ENCODE data around the gene PLAAT1.

Gene PLAAT1

DNA sequence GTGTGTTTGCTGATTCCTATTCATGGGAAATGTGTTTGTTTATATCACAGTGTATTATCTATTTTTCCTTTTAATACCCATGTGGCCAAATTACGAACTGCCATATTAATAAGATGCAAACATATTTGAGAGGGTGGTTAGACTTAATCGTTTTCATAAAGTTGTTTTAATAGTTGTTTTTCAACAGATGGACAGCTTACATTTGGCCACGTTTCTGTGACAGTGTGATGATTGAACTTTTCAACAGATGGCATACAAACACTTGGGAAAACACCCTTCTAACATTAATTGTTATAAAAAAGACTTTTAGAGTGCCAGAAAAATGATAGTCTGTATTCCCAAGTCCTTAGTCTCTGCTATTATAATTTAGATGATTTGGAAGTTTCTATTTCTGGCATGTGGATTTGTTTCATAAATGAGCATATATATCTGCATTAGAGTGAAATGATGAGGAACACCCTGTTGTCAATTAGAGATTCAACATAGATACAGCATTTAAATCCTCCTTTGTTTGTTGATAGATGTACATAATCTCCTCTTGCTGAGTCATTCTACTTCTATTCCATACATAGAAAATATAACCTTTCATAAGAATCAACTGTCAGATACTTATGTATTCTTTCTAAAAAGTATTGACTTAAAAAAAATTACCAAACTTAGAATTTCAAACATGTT lies 13.1 kb downstream of the PLAAT1 start:
- DNase-seq, result no peak

DNA sequence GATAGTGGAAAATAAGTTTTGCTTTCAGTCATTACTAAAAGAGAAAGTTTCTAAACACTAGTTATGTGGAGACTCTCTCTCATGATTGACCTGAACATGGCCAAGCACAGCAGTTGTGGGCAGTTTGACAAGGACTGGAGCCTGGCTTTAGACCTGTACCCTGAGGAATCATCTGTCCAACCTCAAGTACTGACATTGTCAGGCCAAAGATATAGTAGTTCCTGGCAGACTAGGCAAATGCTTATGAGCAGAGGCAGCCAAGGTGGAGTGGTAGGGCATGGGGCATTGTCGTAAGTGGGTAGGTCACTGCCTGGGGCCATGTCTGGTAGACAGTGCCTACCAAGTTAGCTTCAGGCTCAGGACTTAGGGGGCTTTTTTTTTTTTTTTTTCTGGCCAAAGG lies 20.9 kb downstream of the PLAAT1 start:
- no peak for DNase-seq

DNA sequence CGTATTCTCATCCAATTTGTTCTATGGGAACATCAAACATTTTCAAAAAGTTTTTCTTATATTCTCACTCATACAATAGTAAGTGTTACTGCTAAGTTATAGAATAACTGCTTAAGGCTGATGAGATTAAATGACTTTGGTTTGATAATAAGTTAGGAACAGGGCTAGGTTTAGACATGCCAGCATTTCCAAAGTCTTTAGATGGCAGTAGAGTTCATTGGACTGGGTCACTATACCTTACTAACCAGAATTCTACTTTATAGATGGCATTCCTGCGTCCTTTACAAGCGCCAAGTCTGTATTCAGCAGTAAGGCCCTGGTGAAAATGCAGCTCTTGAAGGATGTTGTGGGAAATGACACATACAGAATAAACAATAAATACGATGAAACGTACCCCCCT lies 21.7 kb downstream of the PLAAT1 start:
- no peak for DNase-seq

DNA sequence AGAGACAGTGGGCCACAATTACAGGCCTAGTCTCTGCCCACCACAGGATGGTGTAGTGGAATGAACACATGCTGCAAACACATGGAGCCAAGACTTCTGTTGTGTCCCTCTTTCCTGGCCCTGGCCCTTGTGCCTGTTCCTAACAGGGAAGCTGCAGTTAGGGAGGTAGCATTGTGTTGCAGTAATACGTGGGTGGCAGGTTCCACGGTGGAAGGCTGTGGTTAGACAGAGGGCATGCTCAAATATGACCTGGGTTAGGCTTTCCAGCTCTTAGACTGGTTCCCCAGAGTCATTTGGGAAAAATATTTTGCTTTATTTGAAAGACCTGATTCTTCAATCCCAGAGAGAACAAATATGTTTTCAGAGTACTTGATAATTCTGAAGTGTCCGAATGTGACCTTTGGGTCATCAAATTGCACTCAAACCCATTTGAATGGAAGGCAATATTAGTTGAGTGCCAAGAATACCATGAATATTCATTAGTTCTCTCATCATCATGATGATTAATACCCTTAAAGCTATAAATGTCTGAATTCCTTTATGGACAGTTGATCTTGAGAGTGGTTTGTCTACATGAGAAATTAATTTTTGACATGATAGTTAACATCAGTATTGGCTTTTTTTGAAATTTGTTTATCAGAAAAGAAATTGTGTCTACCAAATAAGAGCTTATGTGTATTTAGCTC lies 28.5 kb downstream of the PLAAT1 start:
- DNase-seq, result no peak

DNA sequence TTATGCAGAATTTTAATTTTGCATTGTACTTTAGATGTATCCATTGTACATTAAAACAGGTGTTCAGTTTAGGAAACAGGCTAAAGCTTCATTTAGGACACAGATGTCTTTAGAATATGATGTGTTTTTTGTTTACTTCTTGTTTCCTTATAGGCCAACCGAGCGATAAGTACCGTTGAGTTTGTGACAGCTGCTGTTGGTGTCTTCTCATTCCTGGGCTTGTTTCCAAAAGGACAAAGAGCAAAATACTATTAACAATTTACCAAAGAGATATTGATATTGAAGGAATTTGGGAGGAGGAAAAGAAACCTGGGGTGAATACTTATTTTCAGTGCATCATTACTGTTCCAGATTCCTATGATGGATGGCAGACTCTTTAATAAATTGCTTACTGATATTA lies 29.4 kb downstream of the PLAAT1 start:
- no peak for DNase-seq

DNA sequence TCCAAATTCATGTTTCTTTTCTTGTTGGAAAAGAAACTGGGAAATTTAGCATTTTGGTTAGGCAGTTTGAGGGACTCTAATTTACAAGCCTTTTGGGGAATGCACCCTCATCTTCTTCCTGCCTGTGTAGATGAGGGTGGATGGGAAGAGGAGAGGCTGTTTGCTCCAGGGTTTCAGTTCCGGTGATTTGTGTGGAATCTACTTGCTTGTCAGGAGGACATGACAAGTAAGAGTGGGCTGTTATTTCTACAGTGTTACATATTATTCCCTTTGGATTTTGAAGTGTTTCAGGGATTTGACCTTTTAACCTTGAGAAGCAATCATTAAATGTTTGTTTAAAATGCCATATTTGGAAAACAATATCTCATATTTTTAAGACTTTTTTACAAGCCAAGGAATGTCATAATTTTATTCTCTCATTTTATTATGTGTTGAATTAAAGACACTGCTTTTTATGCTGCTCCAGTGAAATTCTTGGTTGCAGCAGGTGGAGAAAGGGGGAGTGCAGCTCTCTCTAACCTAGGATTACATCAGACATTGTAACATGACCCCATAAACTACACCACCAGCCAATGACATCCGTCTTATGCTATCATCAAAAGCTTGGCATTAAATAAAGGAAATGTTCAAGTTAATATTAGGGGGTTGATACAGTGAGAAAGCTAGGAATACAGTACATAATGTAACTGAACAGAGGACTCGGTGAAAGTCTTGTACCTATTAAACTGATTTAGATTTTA lies 30.2 kb downstream of the PLAAT1 start:
- DNase-seq, result no peak

DNA sequence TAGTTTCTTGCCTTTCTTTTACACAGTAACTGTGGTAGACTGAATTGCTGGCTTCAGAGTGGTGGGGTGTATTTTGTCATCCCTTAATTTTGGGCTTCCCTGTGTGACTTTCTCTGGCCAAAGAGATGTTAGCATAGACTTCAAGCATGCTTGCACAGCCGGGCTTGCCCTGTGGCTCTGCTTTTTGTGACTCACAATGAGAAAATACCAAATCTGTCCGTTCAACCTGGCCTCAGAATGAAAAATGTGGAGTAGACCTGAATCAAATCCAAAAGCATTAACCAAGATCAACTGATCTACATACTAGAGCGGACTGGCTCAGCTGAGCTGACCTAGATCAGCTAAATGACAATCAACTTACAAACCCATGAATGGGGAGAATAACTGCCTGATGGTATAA lies 51.4 kb downstream of the PLAAT1 start:
- no peak for DNase-seq

DNA sequence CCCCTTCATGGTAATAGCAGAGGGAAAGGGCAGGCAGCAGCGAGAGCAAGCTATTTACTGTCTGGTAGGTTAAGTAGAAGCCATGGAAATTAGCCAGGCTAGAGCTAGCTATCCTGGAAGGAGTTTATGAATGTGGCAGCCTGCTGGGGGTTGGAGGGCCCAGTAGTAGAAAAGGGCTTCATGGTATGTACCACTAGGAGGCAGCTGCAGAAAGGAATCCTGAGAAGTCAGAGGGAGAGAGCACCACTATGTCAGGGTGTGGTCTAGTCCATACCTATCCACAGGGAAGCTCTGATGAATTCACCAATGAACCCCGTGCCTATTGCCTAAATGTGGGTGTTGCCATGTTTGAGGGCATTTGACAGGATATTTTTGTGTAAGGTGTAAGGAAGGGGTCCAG lies 55.0 kb downstream of the PLAAT1 start:
- DNase-seq, result no peak

DNA sequence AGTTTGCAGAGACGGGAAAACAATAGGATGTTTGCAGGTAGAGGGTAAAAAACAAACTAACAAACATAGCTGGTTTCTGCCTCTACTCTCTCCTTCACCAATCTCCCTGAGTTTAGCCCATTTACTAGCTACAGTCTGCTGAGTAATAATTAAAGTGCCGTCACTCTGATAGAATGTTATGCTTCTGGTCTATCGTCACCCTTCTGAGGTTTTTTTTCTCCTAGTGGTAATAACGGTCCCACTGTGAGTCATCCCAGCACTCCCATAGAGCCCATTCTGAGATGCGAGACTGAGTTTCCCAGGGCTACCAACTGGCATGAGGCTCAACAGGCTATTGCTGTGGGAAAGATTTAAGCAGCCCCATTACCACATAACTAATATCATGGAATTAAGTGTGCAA lies 56.4 kb downstream of the PLAAT1 start:
- no peak for DNase-seq

DNA sequence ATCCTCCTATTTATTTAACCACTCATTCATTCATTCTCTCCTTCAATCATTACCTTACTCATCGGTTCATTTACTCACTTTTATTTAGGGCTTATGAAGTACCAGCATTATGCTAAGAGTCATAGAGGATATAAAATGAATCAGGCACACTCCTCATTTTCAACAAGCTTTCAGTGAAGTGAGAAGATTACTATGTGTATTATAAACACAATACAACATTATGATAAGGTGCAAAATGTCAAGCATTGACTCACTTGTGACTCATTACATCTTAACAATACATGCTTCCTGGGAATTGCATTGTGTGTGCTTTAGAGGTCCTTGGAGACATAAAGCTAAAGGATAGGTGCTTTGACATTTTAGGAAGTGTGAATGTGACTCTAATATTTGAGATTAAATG lies 60.4 kb downstream of the PLAAT1 start:
- no peak for DNase-seq

DNA sequence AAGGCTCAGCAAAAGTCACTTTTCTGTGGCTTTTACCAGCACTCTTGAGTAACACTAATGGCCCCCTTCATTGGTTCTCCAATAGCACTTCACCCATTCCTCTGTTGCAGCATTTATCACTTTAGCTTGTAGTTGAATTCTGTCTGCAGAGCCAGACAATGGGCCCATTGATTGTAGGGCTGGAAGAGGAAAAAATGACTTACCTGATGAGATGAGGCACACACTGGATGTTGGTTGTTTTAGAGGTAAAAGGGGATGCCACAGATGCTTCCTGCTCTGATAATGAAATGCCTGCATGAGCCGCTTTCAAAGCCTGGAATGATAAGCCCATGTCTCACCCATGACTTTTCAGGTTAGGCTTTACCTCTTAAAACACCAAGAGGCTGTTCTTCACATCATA lies 64.3 kb downstream of the PLAAT1 start:
- DNase-seq, result no peak

DNA sequence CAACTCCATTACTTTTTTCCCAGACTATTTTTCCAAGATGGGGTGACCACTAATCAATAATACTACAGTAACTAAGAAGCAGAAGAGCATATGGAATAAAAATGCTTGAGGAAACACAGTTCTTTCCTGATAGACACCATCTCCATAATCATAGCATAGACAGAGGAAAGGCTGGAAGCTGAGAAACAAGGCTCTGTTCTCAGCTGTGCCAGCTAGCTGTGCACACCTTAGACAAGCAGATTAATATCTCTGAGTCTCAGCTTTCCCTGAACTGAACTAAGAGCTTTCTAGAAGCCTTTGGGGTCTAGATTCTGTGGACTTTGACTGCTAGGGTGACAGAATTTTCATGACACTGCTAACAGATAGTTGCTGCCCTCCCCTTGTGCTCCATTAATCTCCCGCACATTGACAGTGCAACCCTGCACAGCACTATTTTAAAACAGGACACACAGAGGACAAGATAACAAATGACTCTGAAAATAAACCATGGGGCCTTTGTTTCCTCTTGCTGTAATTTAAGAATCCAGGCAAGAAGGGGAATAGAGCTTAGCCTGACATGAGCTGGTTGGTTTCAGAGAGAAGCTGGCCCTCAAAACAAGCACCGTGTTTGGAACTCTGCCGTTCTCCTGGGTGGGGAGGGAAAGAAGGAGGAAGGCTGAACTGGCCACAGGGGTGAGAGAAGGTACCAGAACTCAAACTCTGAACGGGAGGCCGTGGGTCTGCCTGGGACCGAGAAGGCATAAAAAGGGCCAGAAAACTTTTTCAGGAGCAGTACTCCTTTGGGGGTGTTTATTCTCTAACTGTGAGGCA lies 70.1 kb downstream of the PLAAT1 start:
- DNase-seq, result no peak

DNA sequence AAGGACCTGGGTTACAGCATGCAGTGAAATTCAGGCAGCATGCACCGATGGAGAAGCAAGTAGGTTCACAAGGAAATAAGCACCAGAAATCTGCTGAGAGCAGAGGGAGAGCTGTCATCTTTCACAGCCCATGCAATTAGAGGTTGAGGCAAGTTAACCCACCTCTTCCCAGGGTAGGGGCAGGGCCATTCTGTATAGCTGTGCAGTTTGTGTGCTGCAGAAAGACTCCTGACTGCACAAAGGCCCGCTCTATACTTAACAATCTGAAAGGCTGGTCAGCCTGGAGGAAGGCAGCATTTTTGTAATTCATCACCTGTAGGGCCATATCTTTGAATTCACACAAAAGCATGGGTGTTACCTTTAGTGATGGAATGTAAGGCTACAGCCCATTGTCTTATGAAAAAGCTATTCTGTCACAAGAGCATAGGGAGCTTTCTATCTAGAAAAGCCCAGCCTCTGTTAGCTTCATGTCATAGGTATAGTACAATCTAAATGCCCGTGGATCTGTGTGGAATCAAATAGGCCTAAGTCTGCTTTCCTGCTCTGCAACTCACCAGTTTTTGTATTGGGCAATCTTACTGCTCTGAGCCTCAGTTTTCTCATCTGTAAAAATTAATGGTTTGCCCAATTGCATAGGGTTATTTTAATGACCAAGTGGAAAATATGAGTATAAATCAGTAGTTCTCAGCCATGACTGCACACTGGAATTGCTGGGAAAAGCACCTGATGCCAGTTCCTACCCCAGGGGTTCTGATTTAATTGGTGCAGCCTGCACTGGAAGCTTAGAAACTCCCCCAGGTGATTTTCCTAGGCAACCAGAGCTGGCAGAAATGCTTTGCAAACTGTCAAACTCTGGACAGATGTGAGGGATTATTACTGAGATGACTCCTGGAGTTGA lies 72.3 kb downstream of the PLAAT1 start:
- DNase-seq, result no peak

DNA sequence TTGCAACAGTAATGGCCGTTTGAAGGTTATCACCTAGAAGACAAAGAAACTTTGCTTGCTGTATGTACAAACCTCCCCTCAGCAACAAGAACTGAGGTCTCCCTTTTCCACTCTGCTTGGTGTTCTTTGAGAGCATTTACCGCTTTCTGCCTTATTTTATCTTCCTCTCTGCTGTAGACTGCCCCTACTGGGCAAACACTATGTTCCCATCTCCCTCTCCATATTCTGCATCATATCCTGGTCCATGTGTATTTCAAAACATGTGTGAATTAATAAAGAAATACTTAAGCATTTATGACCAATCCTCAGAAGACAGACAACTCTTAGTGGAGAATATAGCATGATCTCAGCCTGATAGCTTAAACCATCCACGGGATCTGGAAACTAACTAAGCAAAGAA lies 73.1 kb downstream of the PLAAT1 start:
- no peak for DNase-seq

DNA sequence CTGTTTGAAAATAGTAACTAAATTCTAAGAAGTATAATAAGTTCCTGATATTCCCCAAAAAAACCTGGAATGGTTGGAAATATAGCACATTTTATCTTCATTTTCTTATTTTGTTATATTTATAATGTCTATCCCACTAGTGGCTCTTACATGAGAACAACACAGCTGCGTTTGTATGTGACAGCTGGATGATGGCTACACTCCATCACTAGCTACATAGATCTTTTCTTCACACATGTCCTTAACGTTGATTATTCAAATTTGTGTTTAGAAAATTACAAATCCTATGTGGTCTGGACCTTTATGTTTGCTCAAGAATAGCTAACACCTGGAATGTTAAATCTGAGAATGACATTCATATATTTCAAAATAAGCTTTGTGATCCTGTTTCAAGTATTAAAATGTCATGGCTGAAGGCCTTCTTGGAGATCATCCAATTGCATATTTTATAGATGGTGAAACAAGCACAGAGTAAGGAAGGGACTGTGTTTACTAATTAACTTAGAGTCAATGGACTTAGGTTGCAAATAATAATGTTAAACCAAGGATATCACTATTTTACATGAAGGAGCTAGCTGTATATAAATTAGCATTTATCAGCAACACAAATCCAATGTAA lies 76.8 kb downstream of the PLAAT1 start:
- no peak for DNase-seq

All from NCI-H1930 (cell line).